Transverse colon (tissue), 4 donors: ENCODE data around the gene RRBP1.

ENCODE experiments used
- EP300 ChIP-seq: sonication (generic); formaldehyde crosslinking; IDR thresholded peaks from one replicate; pipeline ENCODE4 v1.6.1; 2017; ENCODE audit warnings: antibody characterized with exemption, low read depth
- POLR2A ChIP-seq: fragments of 450-650 bp; IDR thresholded peaks from one replicate; pipeline ENCODE4 v1.6.1; 2016; ENCODE audit warnings: antibody characterized with exemption, mild to moderate bottlenecking, moderate library complexity
- POLR2AphosphoS5 ChIP-seq, 3 donors: sonication (generic); formaldehyde crosslinking; IDR thresholded peaks; one replicate each; pipeline ENCODE4 v1.6.1; 2016; ENCODE audit warnings: antibody characterized with exemption in 3 of 3
- TF ChIP-seq, protein P1 (sequence below), 5 experiments: fragments of 200-600 bp in 3 of 5; fragments of 450-650 bp in 2 of 5; sonication (generic) in 3 of 5; IDR thresholded peaks; 1 replicate in 2 of 5; 2 replicates in 3 of 5; pipeline ENCODE4 v1.5.1; 2016 to 2017; ENCODE audit warnings: antibody characterized with exemption in 5 of 5, inconsistent platforms in 3 of 5, mild to moderate bottlenecking in 2 of 5, moderate library complexity in 1 of 5

DNA sequence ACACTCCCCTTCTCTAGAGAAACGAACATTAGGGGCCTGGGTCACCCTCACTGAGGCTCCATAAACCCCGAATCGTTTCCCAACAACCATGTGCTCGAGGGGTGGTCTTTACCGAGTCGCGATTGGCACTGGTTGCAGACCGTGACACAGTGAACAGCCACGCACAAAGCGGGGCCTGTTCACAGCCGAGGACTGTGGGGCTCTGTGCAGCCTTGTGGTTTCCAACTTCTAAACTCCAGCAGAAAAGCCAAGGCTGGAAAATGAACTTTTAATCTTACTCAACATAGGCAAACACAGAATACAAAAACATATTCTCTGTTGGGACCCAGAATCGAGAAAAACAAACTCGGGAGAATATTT, 19.0 kb downstream of the RRBP1 start:
- TF ChIP-seq POLR2AphosphoS5 (IDR thresholded peaks at IDR 0.05): no peak
- TF ChIP-seq, protein P1, sequence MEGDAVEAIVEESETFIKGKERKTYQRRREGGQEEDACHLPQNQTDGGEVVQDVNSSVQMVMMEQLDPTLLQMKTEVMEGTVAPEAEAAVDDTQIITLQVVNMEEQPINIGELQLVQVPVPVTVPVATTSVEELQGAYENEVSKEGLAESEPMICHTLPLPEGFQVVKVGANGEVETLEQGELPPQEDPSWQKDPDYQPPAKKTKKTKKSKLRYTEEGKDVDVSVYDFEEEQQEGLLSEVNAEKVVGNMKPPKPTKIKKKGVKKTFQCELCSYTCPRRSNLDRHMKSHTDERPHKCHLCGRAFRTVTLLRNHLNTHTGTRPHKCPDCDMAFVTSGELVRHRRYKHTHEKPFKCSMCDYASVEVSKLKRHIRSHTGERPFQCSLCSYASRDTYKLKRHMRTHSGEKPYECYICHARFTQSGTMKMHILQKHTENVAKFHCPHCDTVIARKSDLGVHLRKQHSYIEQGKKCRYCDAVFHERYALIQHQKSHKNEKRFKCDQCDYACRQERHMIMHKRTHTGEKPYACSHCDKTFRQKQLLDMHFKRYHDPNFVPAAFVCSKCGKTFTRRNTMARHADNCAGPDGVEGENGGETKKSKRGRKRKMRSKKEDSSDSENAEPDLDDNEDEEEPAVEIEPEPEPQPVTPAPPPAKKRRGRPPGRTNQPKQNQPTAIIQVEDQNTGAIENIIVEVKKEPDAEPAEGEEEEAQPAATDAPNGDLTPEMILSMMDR (IDR thresholded peaks at IDR 0.05): no peak
- TF ChIP-seq POLR2A: no peak
- no peak for TF ChIP-seq EP300
